ENCODE data around the gene ATXN1L. TPM values are rescaled to one million over a fixed set of nuclear protein-coding genes. Genes with fewer than 3 reads are reported as not detected.
A peak's percentile ranks its signal among the peaks of the same experiment; 100 is the strongest.
"Not testable (repeated sequence)": the region's sequence is repeated elsewhere in the genome, so short reads cannot be mapped to it uniquely, and the experiment has no call there.

Gene ATXN1L
- total RNA-seq, 1 donor from 2014 or later = 10.0 TPM

- ATAC-seq = no peak
- no peak for DNase-seq (ENCODE audit: low spot score)
Measured at GRCh38 chr16:71889147-71889546, 43.4 kb downstream of the ATXN1L start.

- ATAC-seq (no peak), DNase-seq (ENCODE audit: low spot score) (no peak)
Measured at GRCh38 chr16:71893888-71894228, 48.1 kb downstream of the ATXN1L start.

GRCh38 chr16:71894229-71894920 is 48.6 kb downstream of the ATXN1L start:
- DNase-seq (ENCODE audit: low spot score) (peak; percentile 57), ATAC-seq (peak; percentile 27)

- ATAC-seq (peak; percentile 94), DNase-seq (ENCODE audit: low spot score) (peak; percentile 98)
Measured at GRCh38 chr16:71894921-71895678, 49.3 kb downstream of the ATXN1L start, which contains the start of gene IST1. IST1 (plus strand) TSS chr16:71895531; CDS start chr16:71915641, 20,110 bp downstream.

- ATAC-seq (peak; percentile 40), DNase-seq (ENCODE audit: low spot score) (no peak)
Measured at GRCh38 chr16:71895679-71896365, 50.0 kb downstream of the ATXN1L start.

- DNase-seq (ENCODE audit: low spot score) = no peak
- no peak for ATAC-seq
Measured at GRCh38 chr16:71896764-71897368, 51.1 kb downstream of the ATXN1L start.

- DNase-seq (ENCODE audit: low spot score) (no peak), ATAC-seq (no peak)
Measured at GRCh38 chr16:71899171-71899570, 53.4 kb downstream of the ATXN1L start.

- ATAC-seq = no peak
- DNase-seq (ENCODE audit: low spot score) = no peak
Measured at GRCh38 chr16:71902656-71903365, 57.0 kb downstream of the ATXN1L start.

GRCh38 chr16:71903608-71904007 is 57.8 kb downstream of the ATXN1L start:
- ATAC-seq (no peak), DNase-seq (ENCODE audit: low spot score) (no peak)

GRCh38 chr16:71904239-71904638 is 58.5 kb downstream of the ATXN1L start:
- DNase-seq (ENCODE audit: low spot score) = no peak

GRCh38 chr16:71905765-71906164 is 60.0 kb downstream of the ATXN1L start:
- not testable (repeated sequence) for DNase-seq (ENCODE audit: low spot score); ATAC-seq

More at GRCh38 chr16:71904239-71904638, 58.5 kb downstream of the ATXN1L start:
- no peak for ATAC-seq

Other genes with a start within 250 kb of the ATXN1L start
- 6.0 TPM for gene MARVELD3, start 219.8 kb upstream of the ATXN1L start, total RNA-seq
- gene PHLPP2, start 121.3 kb upstream of the ATXN1L start, total RNA-seq = 2.6 TPM
- 51.9 TPM for gene AP1G1, start 37.1 kb upstream of the ATXN1L start, total RNA-seq
- gene ZNF821, start 38.2 kb downstream of the ATXN1L start, total RNA-seq = 2.4 TPM
- gene IST1, start 49.6 kb downstream of the ATXN1L start, total RNA-seq = 56.2 TPM
- gene PKD1L3, start 154.4 kb downstream of the ATXN1L start, total RNA-seq = 0.88 TPM
- gene DHODH, start 162.8 kb downstream of the ATXN1L start, total RNA-seq = 28.4 TPM
- gene HP, start 208.5 kb downstream of the ATXN1L start, total RNA-seq = 47,876 TPM
- gene HPR, start 217.2 kb downstream of the ATXN1L start, total RNA-seq = 110 TPM
- gene TXNL4B, start 247.6 kb downstream of the ATXN1L start, total RNA-seq = 9.6 TPM
- 26.4 TPM for gene DHX38, start 247.9 kb downstream of the ATXN1L start, total RNA-seq

Measured in left lobe of liver (tissue), 2 donors.